ENCODE results near the gene TBC1D16. TPM values are rescaled to one million over a fixed set of nuclear protein-coding genes. Genes with fewer than 3 reads are reported as not detected.

TBC1D16 gene
- total and polyA plus RNA-seq, 10 of the 15 experiments (the other 5 are each of a cell fraction or from before 2014, with no cell fraction given): 0.01 to 0.13 (median 0.06) TPM; not detected in 3

GRCh38 chr17:79918581-79919163, 117.0 kb downstream of the TBC1D16 start (continued):
- TF ChIP-seq, protein P1, sequence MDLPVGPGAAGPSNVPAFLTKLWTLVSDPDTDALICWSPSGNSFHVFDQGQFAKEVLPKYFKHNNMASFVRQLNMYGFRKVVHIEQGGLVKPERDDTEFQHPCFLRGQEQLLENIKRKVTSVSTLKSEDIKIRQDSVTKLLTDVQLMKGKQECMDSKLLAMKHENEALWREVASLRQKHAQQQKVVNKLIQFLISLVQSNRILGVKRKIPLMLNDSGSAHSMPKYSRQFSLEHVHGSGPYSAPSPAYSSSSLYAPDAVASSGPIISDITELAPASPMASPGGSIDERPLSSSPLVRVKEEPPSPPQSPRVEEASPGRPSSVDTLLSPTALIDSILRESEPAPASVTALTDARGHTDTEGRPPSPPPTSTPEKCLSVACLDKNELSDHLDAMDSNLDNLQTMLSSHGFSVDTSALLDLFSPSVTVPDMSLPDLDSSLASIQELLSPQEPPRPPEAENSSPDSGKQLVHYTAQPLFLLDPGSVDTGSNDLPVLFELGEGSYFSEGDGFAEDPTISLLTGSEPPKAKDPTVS (IDR thresholded peaks at IDR 0.05; ENCODE audit: low read depth, low read length): no peak
- no peak for TF ChIP-seq NFXL1 (IDR thresholded peaks at IDR 0.05; ENCODE audit: borderline replicate concordance)
- TF ChIP-seq, protein P2, sequence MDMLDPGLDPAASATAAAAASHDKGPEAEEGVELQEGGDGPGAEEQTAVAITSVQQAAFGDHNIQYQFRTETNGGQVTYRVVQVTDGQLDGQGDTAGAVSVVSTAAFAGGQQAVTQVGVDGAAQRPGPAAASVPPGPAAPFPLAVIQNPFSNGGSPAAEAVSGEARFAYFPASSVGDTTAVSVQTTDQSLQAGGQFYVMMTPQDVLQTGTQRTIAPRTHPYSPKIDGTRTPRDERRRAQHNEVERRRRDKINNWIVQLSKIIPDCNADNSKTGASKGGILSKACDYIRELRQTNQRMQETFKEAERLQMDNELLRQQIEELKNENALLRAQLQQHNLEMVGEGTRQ (IDR thresholded peaks at IDR 0.05; ENCODE audit: borderline replicate concordance, low read depth, low read length): no peak
- no peak for TF ChIP-seq BRCA1 (IDR thresholded peaks at IDR 0.05; ENCODE audit: low read depth, low read length)
- TF ChIP-seq CBX3 (IDR thresholded peaks at IDR 0.05; ENCODE audit: borderline replicate concordance, low read depth): no peak

GRCh38 chr17:79917902-79918484, 117.7 kb downstream of the TBC1D16 start:
- DNase-seq (ENCODE audit: low read depth, low spot score) (no peak), ATAC-seq (no peak), FAIRE-seq (no peak)
- WGBS (ENCODE audit: insufficient coverage, insufficient replicate concordance, low lambda C conversion rate, missing lambda C conversion rate): 52% methylated on average over 14 of the region's 14 CpGs
- ChIA-PET SMC1A (ENCODE audit: uncharacterized antibody, unreplicated experiment) (no interaction called here), RAD21 (ENCODE audit: unreplicated experiment) (interaction anchor here (1.5 kb wide), 1 partner anchor 52 kb away, joined by 3 read pairs; no protein-coding TSS in a partner anchor), CTCF (interaction anchor here (0.7 to 1.3 kb wide), 2 partner anchors 110 to 122 kb away, joined by 3 read pairs; no protein-coding TSS in a partner anchor), POLR2A (no interaction called here)
- Histone ChIP-seq H3K27me3 (replicated peaks in 1 of 2; ENCODE audit: control insufficient read depth in 2 of 2, insufficient read depth in 2 of 2, low read length in 1 of 2) (no peaks in the 10 kb centered on the region; a peak in 1 of 4 replicates), H4K20me1 (ENCODE audit: control insufficient read depth, insufficient read depth) (no peaks in the 10 kb centered on the region), H3K9me3 (replicated peaks; ENCODE audit: control insufficient read depth, insufficient read depth, low read length) (no peaks in the 10 kb centered on the region), H3K4me1 (ENCODE audit: control insufficient read depth, insufficient read depth, low read length) (peaks cover 21% of the 10 kb centered on the region), H3K27ac (ENCODE audit: control insufficient read depth, insufficient read depth) (no peak overlapping the region), H3K79me2 (ENCODE audit: control insufficient read depth, insufficient read depth, low read length) (no peaks in the 10 kb centered on the region), H3K4me3 (no peak overlapping the region), H3K9ac (ENCODE audit: control insufficient read depth, insufficient read depth, low read length) (no peak overlapping the region), H3K4me2 (ENCODE audit: control insufficient read depth, insufficient read depth) (no peak overlapping the region), H2AFZ (ENCODE audit: control insufficient read depth, low read depth, low read length) (no peak overlapping the region), H3K36me3 (ENCODE audit: control insufficient read depth in 2 of 2, insufficient read depth in 2 of 2, low read length in 1 of 2) (no peaks in the 10 kb centered on the region)
- in situ Hi-C loops (cut with MboI): no loop called here
- intact Hi-C loops (cut with micrococcal nuclease; ENCODE audit: unreplicated experiment): no loop called here
- no TSS peak for BruUV-seq (replicated peaks)
- no peak for TF ChIP-seq BMI1 (IDR thresholded peaks at IDR 0.05; ENCODE audit: borderline replicate concordance)
- no peak for TF ChIP-seq TBL1XR1 (IDR thresholded peaks at IDR 0.05; ENCODE audit: low read depth, low read length)
- no peak for TF ChIP-seq REST (IDR thresholded peaks at IDR 0.05; ENCODE audit: low read depth, low read length)
- TF ChIP-seq, protein P3, sequence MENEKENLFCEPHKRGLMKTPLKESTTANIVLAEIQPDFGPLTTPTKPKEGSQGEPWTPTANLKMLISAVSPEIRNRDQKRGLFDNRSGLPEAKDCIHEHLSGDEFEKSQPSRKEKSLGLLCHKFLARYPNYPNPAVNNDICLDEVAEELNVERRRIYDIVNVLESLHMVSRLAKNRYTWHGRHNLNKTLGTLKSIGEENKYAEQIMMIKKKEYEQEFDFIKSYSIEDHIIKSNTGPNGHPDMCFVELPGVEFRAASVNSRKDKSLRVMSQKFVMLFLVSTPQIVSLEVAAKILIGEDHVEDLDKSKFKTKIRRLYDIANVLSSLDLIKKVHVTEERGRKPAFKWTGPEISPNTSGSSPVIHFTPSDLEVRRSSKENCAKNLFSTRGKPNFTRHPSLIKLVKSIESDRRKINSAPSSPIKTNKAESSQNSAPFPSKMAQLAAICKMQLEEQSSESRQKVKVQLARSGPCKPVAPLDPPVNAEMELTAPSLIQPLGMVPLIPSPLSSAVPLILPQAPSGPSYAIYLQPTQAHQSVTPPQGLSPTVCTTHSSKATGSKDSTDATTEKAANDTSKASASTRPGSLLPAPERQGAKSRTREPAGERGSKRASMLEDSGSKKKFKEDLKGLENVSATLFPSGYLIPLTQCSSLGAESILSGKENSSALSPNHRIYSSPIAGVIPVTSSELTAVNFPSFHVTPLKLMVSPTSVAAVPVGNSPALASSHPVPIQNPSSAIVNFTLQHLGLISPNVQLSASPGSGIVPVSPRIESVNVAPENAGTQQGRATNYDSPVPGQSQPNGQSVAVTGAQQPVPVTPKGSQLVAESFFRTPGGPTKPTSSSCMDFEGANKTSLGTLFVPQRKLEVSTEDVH (IDR thresholded peaks at IDR 0.05; ENCODE audit: low read depth, partially characterized antibody): no peak
- no peak for TF ChIP-seq ATF7 (IDR thresholded peaks at IDR 0.05; ENCODE audit: low read depth)
- TF ChIP-seq, protein P4, sequence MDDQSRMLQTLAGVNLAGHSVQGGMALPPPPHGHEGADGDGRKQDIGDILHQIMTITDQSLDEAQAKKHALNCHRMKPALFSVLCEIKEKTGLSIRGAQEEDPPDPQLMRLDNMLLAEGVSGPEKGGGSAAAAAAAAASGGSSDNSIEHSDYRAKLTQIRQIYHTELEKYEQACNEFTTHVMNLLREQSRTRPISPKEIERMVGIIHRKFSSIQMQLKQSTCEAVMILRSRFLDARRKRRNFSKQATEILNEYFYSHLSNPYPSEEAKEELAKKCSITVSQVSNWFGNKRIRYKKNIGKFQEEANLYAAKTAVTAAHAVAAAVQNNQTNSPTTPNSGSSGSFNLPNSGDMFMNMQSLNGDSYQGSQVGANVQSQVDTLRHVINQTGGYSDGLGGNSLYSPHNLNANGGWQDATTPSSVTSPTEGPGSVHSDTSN (IDR thresholded peaks at IDR 0.05; ENCODE audit: insufficient replicate concordance, low read depth, low read length): no peak

Measured in GM12878 (cell line).